Stimulated activated CD8-positive, alpha-beta memory T cell treated with anti-CD3 and anti-CD28 coated beads, Interleukin-2, amount 100 ng/mL, for 1 hour (primary cell): ENCODE results near the gene SMTN.

Source experiments
- DNase-seq, 2 donors: peaks; one replicate each; pipeline ENCODE4 v3.0.0-alpha.2; 2020; ENCODE audit warnings: low read depth in 2 of 2

Gene SMTN

GRCh38 chr22:31126869-31127175 lies 45.7 kb downstream of the SMTN start:
- DNase-seq, result no peak

DNA sequence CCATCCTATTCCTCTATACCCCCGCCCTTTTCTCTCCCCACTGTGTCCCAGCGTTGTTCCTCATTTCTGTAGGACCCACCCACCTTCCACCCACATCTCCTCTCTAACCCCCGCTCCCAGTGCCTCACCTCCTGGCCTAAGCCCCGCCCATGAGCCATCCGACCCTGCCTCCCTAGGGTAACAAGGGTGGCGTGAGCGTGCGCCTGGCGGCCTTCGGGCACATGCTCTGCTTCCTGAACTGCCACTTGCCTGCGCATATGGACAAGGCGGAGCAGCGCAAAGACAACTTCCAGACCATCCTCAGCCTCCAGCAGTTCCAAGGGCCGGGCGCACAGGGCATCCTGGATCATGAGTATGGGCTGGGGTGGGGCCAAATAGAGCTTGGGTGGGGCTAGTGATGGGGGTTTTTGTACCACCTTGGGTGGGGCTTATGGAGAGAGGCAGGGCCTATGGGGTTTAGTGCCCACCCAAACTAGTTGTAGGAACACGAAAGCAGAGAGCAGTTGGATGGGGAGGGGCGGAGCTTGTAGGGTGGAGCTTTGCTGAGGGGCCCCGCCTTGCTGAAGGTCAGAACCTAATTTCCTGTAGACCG lies 46.2 kb downstream of the SMTN start:
- DNase-seq, result no peak

DNA sequence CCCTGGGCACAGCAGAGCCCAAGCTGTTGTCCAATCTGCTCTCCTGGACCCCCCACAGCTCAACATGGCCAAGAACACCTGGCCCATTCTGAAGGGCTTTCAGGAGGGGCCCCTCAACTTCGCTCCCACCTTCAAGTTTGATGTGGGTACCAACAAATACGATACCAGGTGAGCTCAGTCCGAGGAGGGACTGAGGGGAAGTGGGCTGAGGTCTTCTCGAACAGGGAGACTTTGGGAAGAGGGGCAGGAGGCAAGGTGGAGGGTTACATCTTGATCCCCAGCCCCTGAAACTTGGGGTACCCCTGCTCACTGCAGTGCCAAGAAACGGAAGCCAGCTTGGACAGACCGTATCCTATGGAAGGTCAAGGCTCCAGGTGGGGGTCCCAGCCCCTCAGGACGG lies 47.0 kb downstream of the SMTN start:
- DNase-seq, result no peak

- DNase-seq, result no peak
Observed at GRCh38 chr22:31130873-31131272, 49.8 kb downstream of the SMTN start.

DNA sequence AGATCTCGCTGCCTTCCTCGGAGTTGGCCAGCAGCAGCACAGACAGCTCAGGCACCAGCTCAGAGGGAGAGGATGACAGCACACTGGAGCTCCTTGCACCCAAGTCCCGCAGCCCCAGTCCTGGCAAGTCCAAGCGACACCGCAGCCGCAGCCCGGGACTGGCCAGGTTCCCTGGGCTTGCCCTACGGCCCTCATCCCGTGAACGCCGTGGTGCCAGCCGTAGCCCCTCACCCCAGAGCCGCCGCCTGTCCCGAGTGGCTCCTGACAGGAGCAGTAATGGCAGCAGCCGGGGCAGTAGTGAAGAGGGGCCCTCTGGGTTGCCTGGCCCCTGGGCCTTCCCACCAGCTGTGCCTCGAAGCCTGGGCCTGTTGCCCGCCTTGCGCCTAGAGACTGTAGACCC lies 52.8 kb downstream of the SMTN start:
- no peak for DNase-seq

DNA sequence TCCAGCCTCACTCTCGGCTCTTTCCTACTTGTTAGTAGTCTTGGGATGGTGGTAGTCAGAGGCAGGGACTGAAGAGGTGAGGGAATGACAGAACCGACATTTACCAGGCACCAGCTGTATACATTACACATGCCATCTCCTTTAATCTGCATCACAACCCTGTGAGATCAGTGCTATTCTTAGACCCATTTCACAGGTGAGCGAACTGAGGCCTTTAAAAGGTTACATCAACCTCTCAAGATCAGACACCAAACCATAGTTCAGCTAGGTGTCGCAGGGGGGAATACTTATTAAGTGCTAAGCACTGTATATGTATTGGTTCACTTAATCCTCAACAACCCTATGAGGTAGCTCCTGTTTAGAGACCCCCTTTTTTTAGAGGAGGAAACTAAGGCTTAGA lies 53.6 kb downstream of the SMTN start:
- DNase-seq, result no peak

GRCh38 chr22:31135706-31136105 lies 54.6 kb downstream of the SMTN start:
- DNase-seq, result no peak

DNA sequence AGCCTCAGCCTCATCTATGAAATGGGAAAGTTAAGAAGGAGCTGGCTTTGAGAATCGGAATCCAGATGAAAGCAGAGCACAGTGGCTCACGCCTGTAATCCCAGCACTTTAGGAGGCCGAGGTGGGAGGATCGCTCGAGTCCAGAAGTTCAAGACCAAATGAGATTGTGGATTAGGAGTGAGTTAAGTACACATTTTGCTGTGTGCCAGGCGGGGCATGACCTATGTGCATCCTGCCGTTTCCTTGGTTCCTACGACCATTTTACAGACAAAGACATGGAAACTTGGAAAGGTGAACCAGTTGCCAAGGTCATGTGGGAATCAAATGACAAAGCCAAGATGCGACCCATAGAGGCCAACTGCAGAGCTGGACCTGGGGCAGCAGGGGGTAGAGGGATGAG lies 55.0 kb downstream of the SMTN start:
- DNase-seq, result no peak

GRCh38 chr22:31136711-31137110 lies 55.6 kb downstream of the SMTN start:
- DNase-seq, result no peak

DNA sequence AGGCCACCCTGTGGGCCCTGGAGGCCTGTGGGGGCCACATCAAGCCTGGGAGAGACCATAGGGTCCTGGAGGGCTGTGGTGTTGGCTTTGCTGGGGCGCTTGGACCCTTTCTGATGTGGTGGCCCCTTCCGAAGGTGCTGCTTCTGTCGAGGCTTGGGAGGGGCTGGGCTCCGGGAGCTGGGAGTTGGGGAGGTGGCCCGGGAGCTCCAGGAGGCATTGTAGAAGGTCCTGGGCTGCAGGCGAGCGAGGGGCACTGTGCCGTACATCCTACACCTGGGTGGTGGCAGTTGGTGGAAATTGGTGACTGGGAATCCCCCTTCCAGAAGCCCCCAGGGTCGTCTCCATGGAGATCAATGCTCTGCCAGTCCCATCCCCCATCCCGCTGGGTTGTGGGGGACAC lies 56.6 kb downstream of the SMTN start:
- no peak for DNase-seq

DNA sequence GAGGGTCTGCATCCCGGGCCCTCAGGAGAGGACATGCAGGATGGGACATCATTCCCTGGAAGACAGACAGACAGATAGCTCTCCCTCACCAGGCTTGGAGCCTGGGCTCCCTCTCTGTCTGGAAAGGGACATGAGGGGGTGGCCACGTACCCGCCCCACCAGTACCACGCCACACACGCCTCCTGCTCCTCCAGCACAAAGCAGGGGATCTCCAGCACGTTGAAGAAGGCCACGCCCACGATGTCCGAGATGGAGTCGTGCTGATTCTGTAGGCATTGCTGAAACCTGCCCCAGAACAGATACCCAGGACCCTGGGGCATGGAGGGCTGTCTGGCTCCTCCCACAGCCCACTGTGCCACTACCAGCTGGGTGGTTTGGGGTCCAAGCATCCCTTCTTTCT lies 57.0 kb downstream of the SMTN start:
- DNase-seq, result no peak

DNA sequence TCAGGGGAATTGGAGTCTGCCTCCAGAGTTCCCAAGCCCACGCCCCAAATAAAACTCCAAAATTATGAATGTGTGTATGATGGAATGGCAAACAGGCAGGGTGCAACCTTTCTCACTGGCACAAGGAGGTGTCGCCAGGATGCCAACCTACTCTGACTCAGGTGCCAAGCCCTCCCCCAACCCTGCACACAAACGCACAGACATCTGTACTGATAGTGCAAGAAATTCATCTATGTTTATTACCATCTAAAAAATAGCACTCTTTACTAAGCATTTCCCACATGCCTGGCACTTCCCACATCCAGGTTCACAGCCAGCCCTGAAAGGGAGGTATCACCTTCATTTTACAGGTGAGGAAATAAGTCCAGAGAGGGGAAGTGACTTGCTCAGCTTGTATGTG lies 57.9 kb downstream of the SMTN start:
- no peak for DNase-seq

DNA sequence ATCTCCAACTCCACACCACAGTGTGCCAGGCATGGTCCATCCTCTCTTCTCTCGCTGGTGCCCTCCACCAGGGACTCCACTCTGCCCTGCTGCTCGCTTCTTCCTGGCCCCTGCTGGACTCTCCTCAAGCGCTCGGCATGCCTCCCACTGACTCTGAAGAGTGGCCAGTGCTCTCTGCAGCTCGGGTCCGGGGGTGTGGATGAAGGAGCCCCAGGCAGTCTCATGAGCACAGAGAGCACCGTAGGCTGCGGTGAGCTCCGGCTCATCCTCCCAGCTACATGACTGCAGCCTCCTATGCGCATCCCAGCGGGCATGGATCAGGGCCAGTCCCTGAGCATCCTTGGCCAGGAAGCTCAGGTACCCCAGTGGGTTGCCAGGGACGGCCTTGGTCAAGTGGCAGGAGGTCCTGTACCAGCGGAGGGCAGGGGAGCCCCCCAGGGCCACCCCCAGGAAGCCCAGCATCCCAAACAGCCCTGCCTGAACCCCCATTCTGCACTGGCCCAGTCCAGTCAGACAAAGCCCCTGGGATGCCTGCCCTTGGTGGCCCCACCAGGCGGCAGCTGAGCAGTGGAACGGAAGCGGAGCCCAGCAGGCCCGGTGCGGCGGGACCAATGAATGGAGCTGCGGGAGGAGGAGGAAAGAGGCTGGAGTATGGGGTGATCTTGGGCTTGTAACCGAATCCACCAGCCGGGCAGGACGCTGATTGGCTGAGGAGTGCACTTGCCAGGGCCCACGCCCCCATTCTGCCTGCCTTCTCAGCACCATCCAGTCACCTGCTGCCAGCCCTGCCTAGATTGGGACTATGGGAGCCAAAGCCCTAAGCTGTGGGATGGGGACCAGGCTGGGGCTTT lies 59.0 kb downstream of the SMTN start, which contains the start of gene PLA2G3:
PLA2G3 (minus strand) TSS at position 643 of the 851 bp plus-strand sequence; CDS start at position 489, 154 bp downstream.
- DNase-seq, result no peak

DNA sequence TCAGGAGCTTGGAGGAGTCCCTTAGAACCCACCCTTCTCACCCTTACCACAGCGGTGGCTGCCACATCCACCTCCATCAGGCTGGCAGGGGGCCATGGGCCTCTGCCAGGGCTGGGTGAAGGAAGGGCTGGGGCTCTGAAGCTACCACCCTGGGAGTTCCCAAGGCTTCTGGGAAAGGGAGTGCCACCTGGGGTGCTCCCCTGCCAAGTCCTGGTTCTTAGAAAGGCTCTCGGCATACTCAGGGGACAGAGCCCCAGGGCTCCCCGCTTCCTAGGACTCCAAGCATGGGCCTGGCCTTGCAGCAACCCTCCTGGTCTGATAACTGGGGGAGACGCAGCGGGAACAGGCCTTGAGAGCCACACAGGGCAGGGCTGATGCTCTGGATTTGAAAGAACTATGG lies 59.6 kb downstream of the SMTN start:
- DNase-seq, result no peak

DNA sequence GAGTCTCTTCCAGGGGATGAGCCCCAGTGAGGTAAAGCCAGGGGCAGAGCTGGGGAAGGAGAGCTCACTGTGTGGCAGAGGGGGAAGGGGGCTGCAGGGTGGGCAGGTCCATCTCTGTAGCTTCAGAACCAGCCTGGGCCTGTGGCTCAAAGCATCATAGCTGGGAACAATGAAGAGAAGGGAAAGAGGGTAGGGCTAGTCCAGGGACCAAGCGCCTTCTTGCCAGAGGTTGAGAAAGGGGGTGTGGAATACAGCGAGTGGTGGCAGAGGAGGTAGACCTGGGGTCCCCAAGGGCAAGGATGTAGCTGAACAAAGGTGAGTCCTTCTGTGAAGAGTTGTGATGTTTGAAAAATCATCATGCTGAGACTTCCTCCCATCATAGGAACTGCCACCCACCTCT lies 60.4 kb downstream of the SMTN start:
- DNase-seq, result no peak

DNA sequence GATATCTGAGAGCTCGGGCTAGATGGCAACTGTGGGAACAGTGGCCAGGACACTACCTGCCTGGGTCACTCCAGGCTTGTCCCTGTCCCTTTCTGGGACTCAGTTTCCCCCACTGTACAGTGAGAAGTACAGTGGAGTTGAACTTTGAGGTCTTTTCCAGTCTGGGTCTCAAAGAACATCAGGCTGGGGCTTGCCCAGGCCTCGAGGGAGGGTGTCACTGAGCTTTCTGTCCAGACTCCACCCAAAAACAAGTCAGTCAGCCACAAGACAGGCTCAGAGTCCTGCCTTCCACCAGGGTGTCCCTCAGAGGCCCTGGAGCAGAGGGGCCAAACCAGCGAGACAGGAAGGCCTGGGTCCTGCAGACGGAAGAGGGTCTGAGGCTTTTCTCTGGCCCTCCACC lies 61.2 kb downstream of the SMTN start:
- no peak for DNase-seq

GRCh38 chr22:31143038-31143437 lies 61.9 kb downstream of the SMTN start:
- no peak for DNase-seq

GRCh38 chr22:31143537-31143936 lies 62.4 kb downstream of the SMTN start:
- DNase-seq, result no peak

- DNase-seq, result no peak
Observed at GRCh38 chr22:31144223-31144622, 63.1 kb downstream of the SMTN start.

- no peak for DNase-seq
Observed at GRCh38 chr22:31148488-31148887, 67.4 kb downstream of the SMTN start.

- no peak for DNase-seq
Observed at GRCh38 chr22:31148953-31149627, 68.0 kb downstream of the SMTN start.

- no peak for DNase-seq
Observed at GRCh38 chr22:31150615-31151014, 69.5 kb downstream of the SMTN start.

DNA sequence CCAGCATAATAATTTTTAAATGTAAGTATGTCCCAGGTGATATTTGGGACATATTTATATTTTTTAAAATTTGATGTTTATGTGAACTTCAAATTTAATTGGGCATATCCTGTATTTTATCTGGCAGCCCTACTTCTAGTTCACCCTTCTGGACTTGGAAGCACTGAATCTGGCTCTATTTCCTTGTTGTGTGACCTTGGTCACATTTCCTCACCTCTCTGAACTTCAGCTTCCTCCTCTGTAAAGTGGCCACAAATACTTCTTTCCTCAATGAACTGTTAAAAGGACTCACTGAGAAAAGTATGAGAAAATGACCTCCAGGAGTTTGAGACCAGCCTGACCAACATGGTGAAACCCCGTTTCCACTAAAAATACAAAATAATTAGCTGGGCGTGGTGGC lies 70.8 kb downstream of the SMTN start:
- no peak for DNase-seq
